Measurements from ENCODE around the gene CNTD1.

- TF ChIP-seq, protein P1, sequence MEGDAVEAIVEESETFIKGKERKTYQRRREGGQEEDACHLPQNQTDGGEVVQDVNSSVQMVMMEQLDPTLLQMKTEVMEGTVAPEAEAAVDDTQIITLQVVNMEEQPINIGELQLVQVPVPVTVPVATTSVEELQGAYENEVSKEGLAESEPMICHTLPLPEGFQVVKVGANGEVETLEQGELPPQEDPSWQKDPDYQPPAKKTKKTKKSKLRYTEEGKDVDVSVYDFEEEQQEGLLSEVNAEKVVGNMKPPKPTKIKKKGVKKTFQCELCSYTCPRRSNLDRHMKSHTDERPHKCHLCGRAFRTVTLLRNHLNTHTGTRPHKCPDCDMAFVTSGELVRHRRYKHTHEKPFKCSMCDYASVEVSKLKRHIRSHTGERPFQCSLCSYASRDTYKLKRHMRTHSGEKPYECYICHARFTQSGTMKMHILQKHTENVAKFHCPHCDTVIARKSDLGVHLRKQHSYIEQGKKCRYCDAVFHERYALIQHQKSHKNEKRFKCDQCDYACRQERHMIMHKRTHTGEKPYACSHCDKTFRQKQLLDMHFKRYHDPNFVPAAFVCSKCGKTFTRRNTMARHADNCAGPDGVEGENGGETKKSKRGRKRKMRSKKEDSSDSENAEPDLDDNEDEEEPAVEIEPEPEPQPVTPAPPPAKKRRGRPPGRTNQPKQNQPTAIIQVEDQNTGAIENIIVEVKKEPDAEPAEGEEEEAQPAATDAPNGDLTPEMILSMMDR (conservative IDR thresholded peaks at IDR 0.05 in 1 of 2, IDR thresholded peaks at IDR 0.05 in 1 of 2; ENCODE audit: low read depth in 1 of 2, low read length in 2 of 2): no peak
- no peak for TF ChIP-seq EZH2 (IDR thresholded peaks at IDR 0.05; ENCODE audit: low read length, missing control alignments)
Observed at GRCh38 chr17:42795061-42795460, 3.6 kb upstream of the CNTD1 start.

Measured in fibroblast of lung (primary cell).